WI38 (cell line): Measurements from ENCODE around the gene HK1.

Experiments
- H3K4me3 ChIP-seq: 2 replicates; pipeline ENCODE4 v1.5.1; 2011; ENCODE audit warnings: low read depth, mild to moderate bottlenecking, control low read depth, low read length
- TF ChIP-seq, protein P1 (sequence below): IDR thresholded peaks from 2 replicates; pipeline ENCODE4 v1.5.1; 2012; ENCODE audit warnings: low read depth, mild to moderate bottlenecking, control low read depth, low read length

The HK1 gene

DNA sequence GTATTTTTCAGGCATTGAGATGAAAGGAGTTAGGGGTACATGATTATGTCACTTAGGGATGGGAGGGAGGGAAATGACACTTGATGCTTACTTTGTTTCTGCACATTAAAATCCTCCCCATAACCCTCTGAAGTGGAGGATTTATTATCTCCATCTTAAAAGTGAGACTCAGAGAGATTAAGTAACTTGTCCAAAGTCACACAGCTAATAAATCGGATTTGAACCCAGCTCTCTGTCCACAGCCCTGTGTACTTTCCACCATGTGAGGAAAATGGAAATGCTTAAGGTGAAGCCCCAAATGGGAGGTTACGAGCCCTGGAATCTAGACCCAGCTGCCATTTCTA lies 58.6 kb downstream of the HK1 start:
- H3K4me3 ChIP-seq, result no peak overlapping the region
- TF ChIP-seq, protein P1, sequence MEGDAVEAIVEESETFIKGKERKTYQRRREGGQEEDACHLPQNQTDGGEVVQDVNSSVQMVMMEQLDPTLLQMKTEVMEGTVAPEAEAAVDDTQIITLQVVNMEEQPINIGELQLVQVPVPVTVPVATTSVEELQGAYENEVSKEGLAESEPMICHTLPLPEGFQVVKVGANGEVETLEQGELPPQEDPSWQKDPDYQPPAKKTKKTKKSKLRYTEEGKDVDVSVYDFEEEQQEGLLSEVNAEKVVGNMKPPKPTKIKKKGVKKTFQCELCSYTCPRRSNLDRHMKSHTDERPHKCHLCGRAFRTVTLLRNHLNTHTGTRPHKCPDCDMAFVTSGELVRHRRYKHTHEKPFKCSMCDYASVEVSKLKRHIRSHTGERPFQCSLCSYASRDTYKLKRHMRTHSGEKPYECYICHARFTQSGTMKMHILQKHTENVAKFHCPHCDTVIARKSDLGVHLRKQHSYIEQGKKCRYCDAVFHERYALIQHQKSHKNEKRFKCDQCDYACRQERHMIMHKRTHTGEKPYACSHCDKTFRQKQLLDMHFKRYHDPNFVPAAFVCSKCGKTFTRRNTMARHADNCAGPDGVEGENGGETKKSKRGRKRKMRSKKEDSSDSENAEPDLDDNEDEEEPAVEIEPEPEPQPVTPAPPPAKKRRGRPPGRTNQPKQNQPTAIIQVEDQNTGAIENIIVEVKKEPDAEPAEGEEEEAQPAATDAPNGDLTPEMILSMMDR, result no peak

DNA sequence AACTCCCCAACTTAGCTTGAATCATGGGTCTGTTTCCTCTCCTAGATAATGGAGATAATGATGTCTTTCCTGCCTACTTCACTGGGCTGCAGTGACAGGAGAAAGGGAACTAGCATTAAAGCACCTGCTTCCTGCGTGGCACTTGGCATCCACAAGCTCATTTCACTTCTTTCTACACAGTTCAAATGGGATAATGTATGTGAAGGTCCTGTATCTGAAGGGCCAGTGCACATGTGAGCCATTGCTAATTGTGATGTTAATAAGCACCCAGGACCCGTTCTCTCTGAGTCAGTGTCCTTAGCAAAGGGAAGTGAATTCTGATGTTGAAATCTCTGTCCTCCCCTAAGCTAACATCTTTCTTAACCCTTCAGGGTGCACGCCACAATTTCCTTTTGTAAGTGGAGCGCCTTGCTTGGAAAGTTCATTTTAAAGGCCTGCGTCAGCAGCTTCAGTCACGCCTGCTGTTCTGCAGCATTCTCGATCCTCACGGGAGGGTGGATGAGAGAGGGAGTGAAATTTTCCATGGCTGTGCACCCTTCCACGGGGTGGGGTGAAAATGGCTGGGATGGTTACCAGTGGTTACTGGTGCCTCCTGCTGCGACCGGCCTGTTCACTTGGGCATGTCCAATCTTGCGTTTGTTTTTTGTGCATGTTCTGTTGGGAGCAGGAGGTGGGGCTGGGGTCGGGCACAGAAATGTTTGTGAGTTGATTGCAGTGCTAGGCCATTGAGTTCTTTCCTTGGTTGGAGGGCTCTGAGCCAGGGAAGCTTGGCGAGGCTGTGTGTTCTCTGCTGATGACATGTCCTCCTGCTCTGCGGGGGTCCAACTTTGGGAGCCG lies 59.2 kb downstream of the HK1 start:
- H3K4me3 ChIP-seq, result no peak overlapping the region
- TF ChIP-seq, protein P1, result no peak

DNA sequence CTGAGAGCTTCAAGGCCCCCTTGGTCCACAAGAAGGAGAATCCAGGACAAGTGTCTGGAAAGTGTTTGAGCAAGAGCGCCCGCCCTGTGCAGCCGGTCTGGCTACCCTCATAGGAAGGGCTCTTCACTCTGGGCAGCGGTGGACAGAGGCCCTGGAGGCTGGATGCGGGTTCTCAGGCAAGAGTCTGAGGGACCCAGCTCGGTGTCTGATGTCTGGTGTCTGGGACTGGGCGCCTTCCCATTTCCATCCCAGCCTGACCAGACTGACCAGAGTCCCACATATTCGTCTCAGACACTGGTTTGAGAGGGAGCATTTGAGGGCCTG lies 59.8 kb downstream of the HK1 start:
- H3K4me3 ChIP-seq, result no peak overlapping the region
- TF ChIP-seq, protein P1, result no peak

DNA sequence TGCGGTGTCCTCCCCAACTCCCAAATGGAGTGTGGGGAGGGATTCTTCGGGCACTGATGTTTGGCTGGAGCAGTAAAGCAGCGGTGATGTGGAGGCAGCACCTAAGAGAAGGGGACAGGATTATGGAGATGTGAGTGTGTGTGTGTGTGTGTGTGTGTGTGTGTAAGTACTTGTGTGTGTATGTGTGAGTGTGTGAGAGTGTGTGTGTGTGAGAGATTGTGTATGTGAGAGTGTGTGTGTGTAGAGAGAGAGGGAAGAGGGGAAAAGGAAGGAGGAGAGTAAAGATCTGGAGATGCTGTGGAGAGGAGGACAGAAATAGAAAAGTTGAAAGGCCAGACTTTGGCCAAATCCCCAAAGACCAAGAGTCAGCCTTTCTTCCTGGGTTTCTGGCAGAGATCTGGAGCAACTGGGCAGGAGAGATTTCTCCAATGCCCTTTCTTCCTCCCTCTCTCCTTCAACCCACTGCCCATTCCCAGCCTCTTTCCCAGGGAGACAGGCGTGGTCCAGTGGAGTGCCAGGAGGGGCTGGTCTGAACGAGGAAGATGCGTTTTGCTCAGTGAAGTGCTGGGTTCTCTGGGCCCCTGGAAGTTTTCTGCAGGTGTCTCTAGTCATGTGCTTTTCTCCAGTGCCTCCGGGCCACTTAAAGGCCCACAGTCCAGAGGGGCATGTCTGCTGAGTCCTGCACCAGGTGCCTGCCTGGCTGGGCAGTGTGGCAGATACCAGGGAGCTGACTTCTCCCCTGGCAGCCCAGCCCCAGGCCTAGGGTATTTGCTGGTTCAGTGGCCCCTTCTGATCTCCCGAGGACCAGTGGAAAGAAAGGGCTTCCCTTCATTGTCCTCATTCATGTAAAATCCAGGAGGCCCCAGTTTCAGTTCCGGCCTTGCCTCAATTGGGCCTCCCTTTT lies 60.5 kb downstream of the HK1 start:
- H3K4me3 ChIP-seq, result no peak overlapping the region
- TF ChIP-seq, protein P1, result no peak

DNA sequence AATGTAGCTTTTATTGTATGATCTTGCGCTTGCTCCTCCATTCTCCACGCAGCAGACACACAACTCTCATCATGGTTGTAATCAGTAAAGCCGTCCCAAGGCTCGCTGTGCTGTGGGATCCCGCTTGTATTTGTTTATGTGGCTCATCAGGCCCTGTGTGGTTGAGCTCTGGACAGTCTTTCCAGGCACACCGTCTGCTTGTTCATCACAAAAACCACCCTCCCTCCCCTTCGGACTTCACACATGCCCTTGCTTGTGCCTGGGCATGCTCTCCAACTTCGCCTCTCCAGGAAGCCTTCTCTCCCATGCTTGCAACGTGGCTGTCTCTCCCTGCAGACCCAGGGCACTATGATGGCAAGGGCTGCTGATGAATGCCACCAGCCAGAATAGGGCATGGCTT lies 62.4 kb downstream of the HK1 start:
- H3K4me3 ChIP-seq, result no peak overlapping the region
- TF ChIP-seq, protein P1, result no peak

DNA sequence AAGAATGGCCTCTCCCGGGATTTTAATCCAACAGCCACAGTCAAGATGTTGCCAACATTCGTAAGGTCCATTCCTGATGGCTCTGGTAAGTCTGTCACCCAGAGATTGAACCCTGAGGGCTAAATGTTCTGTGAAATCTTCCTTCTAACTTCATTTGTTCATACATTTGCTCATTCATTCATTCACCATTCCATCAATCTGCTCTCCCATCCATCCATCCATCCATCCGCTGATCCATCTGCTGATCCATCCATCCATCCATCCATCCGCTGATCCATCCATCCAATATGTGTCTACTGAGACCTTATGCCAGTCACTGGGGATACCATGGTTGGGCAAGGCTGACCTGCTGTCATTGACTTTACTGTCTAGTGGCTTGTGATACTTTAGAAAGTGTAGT lies 65.6 kb downstream of the HK1 start:
- TF ChIP-seq, protein P1, result no peak
- no peak overlapping the region for H3K4me3 ChIP-seq

DNA sequence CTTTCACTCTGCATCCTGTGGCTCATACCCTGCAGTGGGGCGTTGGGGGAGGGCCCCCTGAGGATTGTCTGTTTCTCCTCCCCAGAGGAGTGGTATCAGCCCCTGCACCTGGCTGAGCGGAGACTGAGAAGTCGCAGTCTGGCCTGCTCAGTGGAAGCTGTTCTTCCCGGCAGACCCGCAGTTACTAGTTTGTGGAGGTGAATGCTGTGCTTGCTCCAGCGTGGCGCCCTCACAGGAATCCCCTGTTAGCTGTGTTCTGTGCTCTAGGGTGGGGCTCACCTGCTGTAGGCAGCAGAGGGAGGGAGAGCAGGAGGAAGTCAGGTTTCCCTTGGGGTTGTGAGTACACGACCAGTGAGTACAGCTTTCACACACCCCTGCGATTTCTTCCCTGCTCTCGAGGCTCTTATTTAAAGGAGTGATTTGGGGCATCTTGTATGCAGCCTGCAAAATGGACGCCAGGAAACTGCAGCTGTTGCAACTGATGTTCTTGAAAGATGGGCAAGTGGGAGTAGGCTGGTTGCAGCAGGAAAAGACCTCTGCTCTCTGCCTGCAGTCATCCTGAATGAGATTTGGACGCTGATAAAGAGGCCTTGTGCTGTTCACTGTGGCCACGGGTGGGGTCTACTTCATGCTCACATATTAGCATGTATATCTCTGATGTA lies 66.4 kb downstream of the HK1 start:
- H3K4me3 ChIP-seq, result no peak overlapping the region
- TF ChIP-seq, protein P1, result no peak
